ENCODE data around the gene SLC38A3. TPM values are rescaled to one million over a fixed set of nuclear protein-coding genes. Genes with fewer than 3 reads are reported as not detected.
A peak's percentile ranks its signal among the peaks of the same experiment; 100 is the strongest.

Gene SLC38A3
- total and polyA plus RNA-seq, 2 experiments from 2014 or later: 0.28 to 1.3 TPM

- Mint-ChIP-seq H3K4me1 (peaks cover 52% of the 10 kb centered on the region), H3K36me3 (ENCODE audit: low read depth) (peaks cover 19% of the 10 kb centered on the region), H3K9me3 (no peaks in the 10 kb centered on the region), H3K27me3 (ENCODE audit: insufficient read depth, low read depth, poor library complexity) (peaks cover 27% of the 10 kb centered on the region), H3K27ac (peak overlapping the region; percentile 9; the same call in 1 of the 2 replicates), H3K4me3 (no peak overlapping the region; the same call in 2 of the 3 replicates)
- Histone ChIP-seq H3K9me2 (ENCODE audit: insufficient read depth) (no peaks in the 10 kb centered on the region), H3F3A (replicated peaks; ENCODE audit: low read depth) (peaks cover 28% of the 10 kb centered on the region), H3K36me3 (ENCODE audit: insufficient read depth) (no peaks in the 10 kb centered on the region; the same call in 1 of the 2 replicates), H3K4me3 (no peak overlapping the region), H3K27ac (ENCODE audit: low read depth) (no peak overlapping the region), H3K4me1 (ENCODE audit: insufficient read depth) (peaks cover 46% of the 10 kb centered on the region), H4K20me1 (replicated peaks; ENCODE audit: insufficient read depth) (no peaks in the 10 kb centered on the region; the same call in 1 of the 2 replicates), H3K79me2 (replicated peaks; ENCODE audit: insufficient read depth) (no peaks in the 10 kb centered on the region), H3K4me2 (no peak overlapping the region), H3K27me3 (ENCODE audit: insufficient read depth) (no peaks in the 10 kb centered on the region), H2AFZ (no peak overlapping the region)
- TF ChIP-seq EZH2 (IDR thresholded peaks at IDR 0.05; ENCODE audit: low read depth, unreplicated experiment): no peak
- TF ChIP-seq STAT1 (IDR thresholded peaks at IDR 0.05; ENCODE audit: unreplicated experiment): no peak
- TF ChIP-seq ZNF114 (CRISPR knock-in tag; IDR thresholded peaks at IDR 0.05): no peak
- TF ChIP-seq, protein P1, sequence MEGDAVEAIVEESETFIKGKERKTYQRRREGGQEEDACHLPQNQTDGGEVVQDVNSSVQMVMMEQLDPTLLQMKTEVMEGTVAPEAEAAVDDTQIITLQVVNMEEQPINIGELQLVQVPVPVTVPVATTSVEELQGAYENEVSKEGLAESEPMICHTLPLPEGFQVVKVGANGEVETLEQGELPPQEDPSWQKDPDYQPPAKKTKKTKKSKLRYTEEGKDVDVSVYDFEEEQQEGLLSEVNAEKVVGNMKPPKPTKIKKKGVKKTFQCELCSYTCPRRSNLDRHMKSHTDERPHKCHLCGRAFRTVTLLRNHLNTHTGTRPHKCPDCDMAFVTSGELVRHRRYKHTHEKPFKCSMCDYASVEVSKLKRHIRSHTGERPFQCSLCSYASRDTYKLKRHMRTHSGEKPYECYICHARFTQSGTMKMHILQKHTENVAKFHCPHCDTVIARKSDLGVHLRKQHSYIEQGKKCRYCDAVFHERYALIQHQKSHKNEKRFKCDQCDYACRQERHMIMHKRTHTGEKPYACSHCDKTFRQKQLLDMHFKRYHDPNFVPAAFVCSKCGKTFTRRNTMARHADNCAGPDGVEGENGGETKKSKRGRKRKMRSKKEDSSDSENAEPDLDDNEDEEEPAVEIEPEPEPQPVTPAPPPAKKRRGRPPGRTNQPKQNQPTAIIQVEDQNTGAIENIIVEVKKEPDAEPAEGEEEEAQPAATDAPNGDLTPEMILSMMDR (conservative IDR thresholded peaks at IDR 0.05; ENCODE audit: low read depth in 2 of 2): no peak
- no peak for TF ChIP-seq ZNF462 (CRISPR knock-in tag; IDR thresholded peaks at IDR 0.05)
- TF ChIP-seq ZNF331 (CRISPR knock-in tag; IDR thresholded peaks at IDR 0.05; ENCODE audit: low read depth): no peak
- no peak for TF ChIP-seq POLR2AphosphoS5 (IDR thresholded peaks at IDR 0.05; ENCODE audit: low read depth)
- no peak for TF ChIP-seq NANOG (IDR thresholded peaks at IDR 0.05; ENCODE audit: borderline replicate concordance)
- TF ChIP-seq EZH2phosphoT487 (IDR thresholded peaks at IDR 0.05; ENCODE audit: unreplicated experiment): no peak
- DNase-seq (ENCODE audit: low spot score) (no peak), ATAC-seq (no peak)
Measured at GRCh38 chr3:50262778-50263177, 57.7 kb downstream of the SLC38A3 start.

All from GM23338 (cell line).